ENCODE results near the gene LYRM1. TPM values are rescaled to one million over a fixed set of nuclear protein-coding genes. Genes with fewer than 3 reads are reported as not detected.

Gene LYRM1
- polyA plus RNA-seq, 3 donors from 2014 or later = 23.8 to 37.1 (median 36.4) TPM

DNA sequence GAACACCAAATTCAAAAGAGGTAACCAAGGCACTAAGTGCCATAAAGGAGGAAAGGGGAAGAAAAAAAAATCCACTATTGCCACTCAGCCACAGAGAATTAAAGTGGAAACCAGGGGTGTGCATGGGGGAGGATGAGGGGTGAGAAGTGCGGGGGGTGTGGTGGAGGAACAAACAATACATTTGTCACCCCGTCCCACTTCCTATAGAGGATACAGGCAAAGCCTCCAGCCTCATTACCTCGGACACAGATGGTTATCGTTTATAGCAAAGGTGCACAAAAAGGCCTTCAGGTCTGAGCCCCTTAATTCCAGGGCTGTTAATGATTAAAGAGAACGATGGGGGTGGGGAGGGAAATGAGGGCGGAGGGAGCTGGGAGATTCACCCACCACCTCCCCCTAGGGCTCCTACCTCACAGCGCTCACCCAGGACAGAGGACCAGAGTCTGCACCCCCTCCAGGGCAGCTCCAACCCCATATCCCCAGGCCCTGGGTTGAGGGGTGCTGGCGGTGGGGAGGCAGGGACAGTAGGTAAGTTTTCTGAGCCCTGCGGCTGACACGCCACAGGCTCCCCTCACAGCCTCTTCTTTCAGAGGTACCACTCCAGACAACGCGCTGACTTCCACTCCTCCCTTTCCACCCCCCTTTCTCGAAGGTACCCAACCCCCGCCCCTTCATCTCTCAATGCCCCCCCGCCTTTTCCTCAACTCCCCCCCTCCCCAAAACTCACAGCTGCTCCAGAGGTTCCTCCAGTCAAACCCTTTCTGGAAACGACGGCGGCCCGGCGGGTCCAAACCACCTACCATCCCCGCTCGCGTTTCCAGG lies 883 bp upstream of the LYRM1 start:
- peak overlapping the region; percentile 92 to 96 (median 95) for H3K4me3 Mint-ChIP-seq
- H3K36me3 Mint-ChIP-seq = no peaks in the 10 kb centered on the region
- peak overlapping the region; percentile 97 to 99 (median 98) for H3K27ac Mint-ChIP-seq

DNA sequence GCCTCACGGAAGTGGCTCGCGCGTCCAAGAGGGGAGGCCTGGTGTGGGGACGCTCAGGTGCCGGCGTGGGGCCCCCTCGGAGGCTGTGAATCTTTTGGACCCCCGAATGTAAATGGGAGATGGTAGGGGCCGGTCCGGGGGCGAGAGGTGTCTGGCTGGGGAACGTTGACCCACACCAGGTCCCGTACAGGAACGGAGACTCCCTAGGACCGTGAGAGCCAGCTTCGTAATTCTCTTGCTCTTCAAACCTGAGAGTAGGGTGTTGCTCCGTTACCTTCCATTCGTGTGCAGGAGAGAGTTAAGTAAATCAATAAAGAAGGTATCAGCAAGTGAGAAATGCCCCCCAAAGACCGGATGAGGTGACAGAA lies 481 bp downstream of the LYRM1 start:
- Mint-ChIP-seq H3K27ac (peak overlapping the region; percentile 97 to 99 (median 98)), H3K27me3 (ENCODE audit: low read depth in 3 of 3) (peaks cover 10 to 25% (median 17%) of the 10 kb centered on the region in 3 donors), H3K4me1 (peaks cover 62 to 77% of the 10 kb centered on the region in 2 donors), H3K9me3 (no peaks in the 10 kb centered on the region), H3K4me3 (peak overlapping the region; percentile 92 to 96 (median 95)), H3K36me3 (no peaks in the 10 kb centered on the region)
- no peak for DNase-seq

More for the DNA sequence above, 883 bp upstream of the LYRM1 start:
- Mint-ChIP-seq H3K27me3 (ENCODE audit: low read depth in 3 of 3) (peaks cover 10 to 25% (median 17%) of the 10 kb centered on the region in 3 donors), H3K4me1 (peaks cover 53 to 70% of the 10 kb centered on the region in 2 donors), H3K9me3 (no peaks in the 10 kb centered on the region)
- DNase-seq = peak in 1 of 3 donors; percentile 30

DNA sequence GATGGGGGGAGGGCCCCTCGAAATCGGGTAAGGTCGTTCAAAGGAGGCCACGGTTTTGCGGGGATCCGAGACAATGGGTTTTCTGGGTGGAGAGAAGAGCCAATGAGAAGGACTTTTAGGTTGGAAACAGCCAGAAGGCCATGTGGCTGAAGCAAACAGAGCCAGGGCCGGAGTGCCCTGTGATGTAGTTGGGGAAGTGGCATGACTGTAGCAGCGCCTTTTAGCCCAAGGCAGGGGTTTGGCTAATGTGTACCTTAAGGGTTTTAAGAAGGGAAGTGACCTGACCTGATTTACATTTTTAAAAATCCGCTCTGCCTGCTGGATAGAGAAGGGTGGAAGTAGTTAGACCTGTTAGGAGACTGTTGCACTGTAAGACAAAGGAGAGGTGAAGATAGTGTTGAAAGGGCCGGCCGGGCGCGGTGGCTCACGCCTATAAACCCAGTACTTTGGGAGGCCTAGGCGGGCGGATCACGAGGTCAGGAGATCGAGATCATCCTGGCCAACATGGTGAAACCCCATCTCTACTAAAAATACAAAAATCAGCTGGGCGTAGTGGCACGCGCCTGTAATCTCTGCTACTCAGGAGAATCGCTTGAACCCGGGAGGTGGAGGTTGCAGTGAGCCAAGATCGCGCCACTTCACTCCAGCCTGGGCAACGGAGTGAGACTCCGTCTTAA lies 1.0 kb downstream of the LYRM1 start:
- DNase-seq = peak in 2 of 3 donors; percentile 35 to 42
- peak overlapping the region; percentile 92 to 96 (median 95) for H3K4me3 Mint-ChIP-seq
- H3K4me1 Mint-ChIP-seq = peaks cover 62 to 77% of the 10 kb centered on the region in 2 donors
- H3K9me3 Mint-ChIP-seq = no peaks in the 10 kb centered on the region
- H3K27ac Mint-ChIP-seq = peak overlapping the region; percentile 97 to 99 (median 98)
- no peaks in the 10 kb centered on the region for H3K36me3 Mint-ChIP-seq
- peaks cover 10 to 25% (median 17%) of the 10 kb centered on the region in 3 donors for H3K27me3 Mint-ChIP-seq (ENCODE audit: low read depth in 3 of 3)

DNA sequence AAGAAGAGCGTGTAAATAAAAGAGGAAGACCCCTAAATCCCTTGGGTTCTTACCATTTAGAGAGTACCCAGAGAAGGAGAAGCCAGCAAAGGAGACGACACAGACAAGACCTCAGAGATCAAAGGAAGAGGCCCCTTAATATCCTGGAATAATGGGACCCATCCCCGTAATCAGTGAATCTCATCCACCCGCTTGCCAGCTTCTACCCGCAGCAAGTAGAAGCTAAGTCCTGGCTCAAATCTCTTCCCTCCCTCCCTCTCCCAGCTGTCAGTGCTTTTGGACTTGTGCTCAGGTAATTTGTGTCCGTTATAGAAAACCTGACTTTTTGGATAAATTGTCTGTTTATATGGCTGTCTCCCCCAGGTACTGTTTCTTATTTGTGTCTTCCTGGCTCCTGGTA lies 1.9 kb downstream of the LYRM1 start:
- Mint-ChIP-seq H3K4me1 (peaks cover 62 to 76% of the 10 kb centered on the region in 2 donors), H3K4me3 (peak overlapping the region in 4 of 5 donors; percentile 38 to 95 (median 70))

DNA sequence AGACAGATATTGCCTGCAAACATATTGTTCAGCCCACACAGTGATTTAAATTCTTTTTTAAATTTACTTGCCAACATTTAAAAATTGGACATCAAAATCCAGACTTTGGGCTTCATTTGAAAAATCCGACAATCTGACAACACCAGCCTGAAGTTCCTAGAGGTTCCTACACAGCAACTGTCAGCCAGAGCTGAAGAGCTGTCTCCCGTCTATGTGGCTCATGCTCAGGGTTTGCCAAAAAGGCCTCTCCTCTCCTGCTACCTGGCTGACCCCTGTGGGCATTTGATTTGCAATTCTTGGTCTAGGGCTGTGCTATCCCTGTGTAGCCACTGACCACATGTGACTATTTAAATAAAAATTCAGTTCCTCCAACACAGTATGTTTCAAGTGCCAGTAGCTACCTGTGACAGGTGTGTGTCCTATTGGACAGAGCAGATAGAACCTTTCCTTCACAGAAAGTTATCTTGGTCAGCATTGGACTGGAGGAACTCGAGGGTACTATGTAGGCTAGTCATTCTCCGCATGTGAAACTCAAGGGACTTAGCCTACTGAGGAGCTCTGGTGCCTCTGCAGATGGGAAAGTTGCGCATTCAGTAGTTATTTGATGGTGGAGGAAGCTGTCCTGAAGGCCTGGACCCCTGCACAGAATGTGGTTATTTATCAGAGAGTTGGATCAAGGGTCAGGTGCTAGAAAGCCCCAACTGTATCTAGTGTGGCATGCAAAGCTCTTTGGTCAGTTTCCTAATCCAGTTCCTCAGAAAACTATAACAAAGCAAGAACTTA lies 2.7 kb downstream of the LYRM1 start:
- Mint-ChIP-seq H3K9me3 (no peaks in the 10 kb centered on the region), H3K36me3 (no peaks in the 10 kb centered on the region), H3K4me1 (peaks cover 56 to 67% of the 10 kb centered on the region in 2 donors), H3K4me3 (peak overlapping the region in 3 of 5 donors; percentile 15 to 38 (median 33)), H3K27ac (peak overlapping the region; percentile 84 to 99 (median 94)), H3K27me3 (ENCODE audit: low read depth in 3 of 3) (peaks cover 10 to 25% (median 17%) of the 10 kb centered on the region in 3 donors)
- DNase-seq = no peak

More for the DNA sequence above, 1.9 kb downstream of the LYRM1 start:
- DNase-seq = no peak
- H3K9me3 Mint-ChIP-seq = no peaks in the 10 kb centered on the region
- H3K27ac Mint-ChIP-seq = peak overlapping the region; percentile 97 to 99 (median 98)
- H3K27me3 Mint-ChIP-seq (ENCODE audit: low read depth in 3 of 3) = peaks cover 10 to 25% (median 17%) of the 10 kb centered on the region in 3 donors
- H3K36me3 Mint-ChIP-seq = no peaks in the 10 kb centered on the region

DNA sequence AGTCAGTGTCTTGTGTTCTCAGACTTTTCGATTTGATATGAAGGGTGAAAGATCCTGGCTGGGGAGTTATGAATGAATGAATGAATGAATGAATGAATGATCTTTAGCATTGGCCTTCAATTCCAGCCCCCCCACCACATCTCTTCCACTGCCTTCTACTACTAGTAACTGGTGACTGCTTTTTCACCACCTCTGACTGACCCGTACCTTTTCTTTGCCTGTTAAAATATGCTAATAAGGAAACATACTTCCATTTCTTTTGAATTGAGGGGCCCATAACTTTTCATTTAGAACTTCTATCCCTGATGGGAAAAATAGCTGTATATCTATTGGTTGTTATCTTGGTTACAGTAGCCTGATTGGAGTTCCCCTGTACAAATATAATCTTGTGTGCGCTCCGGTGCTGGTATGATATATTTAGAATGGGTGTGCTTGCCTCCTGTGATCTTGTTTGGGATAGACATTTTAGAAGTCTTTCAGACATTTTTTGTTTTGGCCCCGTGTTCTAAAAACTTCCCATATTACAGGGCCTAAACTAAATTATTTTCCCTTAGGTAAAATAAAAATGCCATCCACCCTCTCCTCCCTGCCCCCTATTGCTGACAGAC lies 3.4 kb downstream of the LYRM1 start:
- no peaks in the 10 kb centered on the region for H3K36me3 Mint-ChIP-seq

GRCh38 chr16:20904507-20905081 lies 4.0 kb downstream of the LYRM1 start:
- H3K9me3 Mint-ChIP-seq = no peaks in the 10 kb centered on the region
- peaks cover 44 to 54% of the 10 kb centered on the region in 2 donors for H3K4me1 Mint-ChIP-seq
- no peaks in the 10 kb centered on the region for H3K36me3 Mint-ChIP-seq
- H3K27ac Mint-ChIP-seq = peak overlapping the region; percentile 70 to 98 (median 89)
- DNase-seq = peak; percentile 34 to 52 (median 44)
- peak overlapping the region; percentile 1 to 59 (median 42) for H3K4me3 Mint-ChIP-seq
- peaks cover 10 to 23% (median 17%) of the 10 kb centered on the region in 3 donors for H3K27me3 Mint-ChIP-seq (ENCODE audit: low read depth in 3 of 3)

More for the DNA sequence above, 3.4 kb downstream of the LYRM1 start:
- peaks cover 10 to 25% (median 17%) of the 10 kb centered on the region in 3 donors for H3K27me3 Mint-ChIP-seq (ENCODE audit: low read depth in 3 of 3)
- peaks cover 50 to 60% of the 10 kb centered on the region in 2 donors for H3K4me1 Mint-ChIP-seq
- H3K9me3 Mint-ChIP-seq = no peaks in the 10 kb centered on the region
- peak overlapping the region; percentile 70 to 98 (median 89) for H3K27ac Mint-ChIP-seq
- DNase-seq = no peak
- H3K4me3 Mint-ChIP-seq = peak overlapping the region; percentile 29 to 59 (median 42)

DNA sequence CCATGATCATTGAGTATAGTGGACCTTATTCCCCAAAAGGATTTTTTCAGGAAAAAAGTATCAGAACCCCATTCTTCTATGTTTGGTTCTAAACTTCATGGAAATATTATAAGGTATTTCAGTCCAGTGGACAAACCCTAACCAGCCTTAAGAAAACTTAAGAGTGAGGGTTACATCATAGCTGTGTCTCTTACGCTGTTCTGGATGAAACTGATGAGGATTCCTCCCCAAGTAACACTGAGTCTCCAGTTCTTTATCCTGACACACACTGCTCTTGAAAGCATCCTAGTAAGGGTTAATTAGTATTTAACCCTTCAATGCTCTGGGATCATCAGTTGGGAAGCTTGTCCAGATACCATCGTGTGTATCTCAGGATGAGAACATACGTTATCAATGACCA lies 5.0 kb downstream of the LYRM1 start:
- Mint-ChIP-seq H3K27ac (peak overlapping the region in 3 of 6 donors; percentile 6 to 98 (median 58)), H3K4me1 (peaks cover 42 to 47% of the 10 kb centered on the region in 2 donors), H3K9me3 (no peaks in the 10 kb centered on the region), H3K36me3 (no peaks in the 10 kb centered on the region), H3K27me3 (ENCODE audit: low read depth in 3 of 3) (peaks cover 3 to 13% (median 7%) of the 10 kb centered on the region in 3 donors), H3K4me3 (no peak overlapping the region)
- no peak for DNase-seq

DNA sequence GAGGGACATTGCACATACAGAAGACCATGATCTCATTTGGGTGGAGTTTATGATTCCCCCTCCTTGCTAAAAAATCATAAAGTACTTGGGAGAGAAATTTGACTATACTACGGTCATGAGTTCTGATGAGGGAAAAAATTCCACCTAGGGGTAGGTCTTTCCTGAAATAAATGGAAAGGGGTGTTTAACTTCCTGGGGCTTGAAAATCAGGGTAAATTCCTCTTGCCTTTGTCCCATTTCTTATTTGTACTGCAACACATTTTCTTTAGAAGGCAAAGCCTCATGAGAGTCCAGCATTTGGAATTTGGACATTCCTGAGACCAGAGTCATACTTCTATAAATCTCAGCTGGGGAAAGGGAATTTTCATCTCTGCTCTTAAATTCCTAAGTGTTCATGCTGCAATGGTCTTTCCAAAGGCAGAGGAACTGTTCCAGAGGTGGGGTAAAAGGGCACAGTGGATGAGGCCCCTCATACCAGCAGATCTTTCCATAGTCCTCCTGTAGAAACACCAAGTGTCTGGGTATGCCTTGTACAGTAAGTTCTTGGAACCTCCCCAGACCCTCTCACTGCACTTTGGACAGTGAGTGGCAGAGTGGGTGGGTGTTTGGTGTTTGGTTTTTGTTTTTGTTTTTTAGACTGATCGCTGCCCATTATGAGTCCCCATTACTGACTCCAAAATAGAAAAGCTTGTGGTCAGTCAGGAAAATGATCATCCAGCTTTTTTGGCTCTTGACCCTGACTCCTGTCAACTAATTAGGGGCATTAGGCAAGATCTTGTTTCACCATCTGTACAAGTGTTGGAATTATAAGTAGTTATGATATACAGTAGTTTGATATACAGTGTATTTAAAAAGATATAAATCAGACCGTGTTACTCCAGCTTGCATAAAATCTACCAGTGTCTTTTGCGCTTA lies 6.0 kb downstream of the LYRM1 start:
- peak overlapping the region in 1 of 6 donors; percentile 58 for H3K27ac Mint-ChIP-seq
- H3K27me3 Mint-ChIP-seq (ENCODE audit: low read depth in 3 of 3) = peaks cover 3 to 6% (median 3%) of the 10 kb centered on the region in 3 donors
- DNase-seq = no peak
- H3K4me1 Mint-ChIP-seq = peaks cover 34 to 38% of the 10 kb centered on the region in 2 donors
- no peak overlapping the region for H3K4me3 Mint-ChIP-seq
- no peaks in the 10 kb centered on the region for H3K36me3 Mint-ChIP-seq
- H3K9me3 Mint-ChIP-seq = no peaks in the 10 kb centered on the region

DNA sequence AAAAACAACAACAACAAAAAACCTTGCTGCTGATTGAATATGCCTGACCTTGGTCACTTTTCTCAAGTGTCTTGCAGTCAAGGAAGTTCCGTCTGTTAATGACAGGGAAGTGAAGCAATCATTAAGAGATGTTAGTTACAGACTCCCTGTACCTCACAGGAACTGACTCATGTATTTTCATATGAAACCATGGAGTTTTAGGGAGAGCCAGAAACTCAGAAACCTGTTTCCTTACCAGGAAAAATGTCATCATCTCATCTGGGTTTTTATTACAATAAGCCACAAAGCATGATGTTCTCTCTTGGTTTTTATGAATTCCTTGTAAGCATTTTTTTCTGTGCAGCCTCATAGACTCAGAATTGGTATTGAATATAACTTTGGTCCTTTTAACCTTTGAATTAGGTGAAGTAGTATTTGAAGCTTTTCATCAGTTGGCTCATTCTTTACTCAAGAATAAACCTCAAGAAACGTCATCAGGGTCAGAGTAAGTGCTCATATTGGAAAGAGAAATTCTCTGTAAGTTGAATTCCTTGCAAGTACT lies 10.3 kb downstream of the LYRM1 start:
- Mint-ChIP-seq H3K36me3 (peaks cover 0 to 5% (median 4%) of the 10 kb centered on the region in 3 donors), H3K4me3 (no peak overlapping the region), H3K4me1 (peaks cover 0 to 3% of the 10 kb centered on the region in 2 donors), H3K27ac (no peak overlapping the region), H3K9me3 (no peaks in the 10 kb centered on the region), H3K27me3 (ENCODE audit: low read depth in 3 of 3) (peaks cover 0 to 1% (median 0%) of the 10 kb centered on the region in 3 donors)
- no peak for DNase-seq

GRCh38 chr16:20911361-20911760 lies 10.8 kb downstream of the LYRM1 start:
- Mint-ChIP-seq H3K27ac (peak overlapping the region in 1 of 6 donors; percentile 37), H3K4me3 (no peak overlapping the region), H3K36me3 (peaks cover 3 to 7% (median 7%) of the 10 kb centered on the region in 3 donors), H3K4me1 (peaks cover 0 to 2% of the 10 kb centered on the region in 2 donors), H3K27me3 (ENCODE audit: low read depth in 3 of 3) (peaks cover 0 to 1% (median 0%) of the 10 kb centered on the region in 3 donors), H3K9me3 (no peaks in the 10 kb centered on the region)
- no peak for DNase-seq
